GM12872 (cell line): ENCODE measurements around the gene TLL2.
A peak's percentile ranks its signal among the peaks of the same experiment; 100 is the strongest.

Source experiments
- CTCF ChIP-seq: IDR thresholded peaks from 3 replicates; pipeline ENCODE4 v1.5.1; 2011; ENCODE audit warnings: low read depth, mild to moderate bottlenecking, low read length, moderate library complexity; ENCODE audit not compliant: insufficient read depth

Gene TLL2

GRCh38 chr10:96495544-96495943, 18.2 kb downstream of the TLL2 start:
- no peak for TF ChIP-seq CTCF

GRCh38 chr10:96494694-96495093, 19.0 kb downstream of the TLL2 start:
- TF ChIP-seq CTCF: no peak

- TF ChIP-seq CTCF: no peak
Measured at GRCh38 chr10:96493871-96494525, 19.7 kb downstream of the TLL2 start.

- TF ChIP-seq CTCF: no peak
Measured at GRCh38 chr10:96493254-96493653, 20.5 kb downstream of the TLL2 start.

GRCh38 chr10:96491303-96491702, 22.4 kb downstream of the TLL2 start:
- TF ChIP-seq CTCF: peak; percentile 27; the same call in 1 of the 3 replicates

GRCh38 chr10:96488161-96488935, 25.4 kb downstream of the TLL2 start:
- no peak for TF ChIP-seq CTCF

- no peak for TF ChIP-seq CTCF
Measured at GRCh38 chr10:96482815-96483588, 30.7 kb downstream of the TLL2 start.
